ENCODE results near the gene TMEM132D. TPM values are rescaled to one million over a fixed set of nuclear protein-coding genes. Genes with fewer than 3 reads are reported as not detected.

TMEM132D gene
- total RNA-seq, 1 donor from 2014 or later = 16.5 TPM

DNA sequence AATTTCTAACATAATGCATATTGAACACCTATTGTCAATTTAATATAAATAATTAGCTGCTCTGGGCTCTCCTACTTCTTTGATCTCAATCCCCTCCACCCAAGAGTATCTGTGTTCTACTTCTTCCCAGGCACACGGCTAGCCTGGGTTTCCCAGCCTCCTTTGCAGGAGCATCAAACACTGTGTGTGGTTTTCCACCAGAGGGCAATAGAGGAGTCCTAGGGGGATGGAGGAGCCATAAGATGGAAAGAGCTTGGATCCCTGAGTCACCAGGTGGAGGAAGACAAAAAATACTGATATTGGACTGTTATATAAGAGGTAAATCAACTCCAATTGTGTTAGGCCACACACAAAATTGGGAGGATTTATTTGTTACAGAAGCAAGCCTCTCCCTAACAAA lies 716.9 kb downstream of the TMEM132D start:
- no peak for DNase-seq
- Mint-ChIP-seq H3K4me1 (ENCODE audit: low read depth, unreplicated experiment) (peaks cover 12% of the 10 kb centered on the region), H3K9me3 (ENCODE audit: unreplicated experiment) (peaks cover 24% of the 10 kb centered on the region), H3K27me3 (ENCODE audit: unreplicated experiment) (peaks cover 15% of the 10 kb centered on the region), H3K36me3 (ENCODE audit: unreplicated experiment) (peaks cover 4% of the 10 kb centered on the region), H3K27ac (ENCODE audit: unreplicated experiment) (no peak overlapping the region), H3K4me3 (ENCODE audit: unreplicated experiment) (no peak overlapping the region)
- TF ChIP-seq, protein P1, sequence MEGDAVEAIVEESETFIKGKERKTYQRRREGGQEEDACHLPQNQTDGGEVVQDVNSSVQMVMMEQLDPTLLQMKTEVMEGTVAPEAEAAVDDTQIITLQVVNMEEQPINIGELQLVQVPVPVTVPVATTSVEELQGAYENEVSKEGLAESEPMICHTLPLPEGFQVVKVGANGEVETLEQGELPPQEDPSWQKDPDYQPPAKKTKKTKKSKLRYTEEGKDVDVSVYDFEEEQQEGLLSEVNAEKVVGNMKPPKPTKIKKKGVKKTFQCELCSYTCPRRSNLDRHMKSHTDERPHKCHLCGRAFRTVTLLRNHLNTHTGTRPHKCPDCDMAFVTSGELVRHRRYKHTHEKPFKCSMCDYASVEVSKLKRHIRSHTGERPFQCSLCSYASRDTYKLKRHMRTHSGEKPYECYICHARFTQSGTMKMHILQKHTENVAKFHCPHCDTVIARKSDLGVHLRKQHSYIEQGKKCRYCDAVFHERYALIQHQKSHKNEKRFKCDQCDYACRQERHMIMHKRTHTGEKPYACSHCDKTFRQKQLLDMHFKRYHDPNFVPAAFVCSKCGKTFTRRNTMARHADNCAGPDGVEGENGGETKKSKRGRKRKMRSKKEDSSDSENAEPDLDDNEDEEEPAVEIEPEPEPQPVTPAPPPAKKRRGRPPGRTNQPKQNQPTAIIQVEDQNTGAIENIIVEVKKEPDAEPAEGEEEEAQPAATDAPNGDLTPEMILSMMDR (IDR thresholded peaks at IDR 0.05; ENCODE audit: partially characterized antibody, unreplicated experiment) = no peak

DNA sequence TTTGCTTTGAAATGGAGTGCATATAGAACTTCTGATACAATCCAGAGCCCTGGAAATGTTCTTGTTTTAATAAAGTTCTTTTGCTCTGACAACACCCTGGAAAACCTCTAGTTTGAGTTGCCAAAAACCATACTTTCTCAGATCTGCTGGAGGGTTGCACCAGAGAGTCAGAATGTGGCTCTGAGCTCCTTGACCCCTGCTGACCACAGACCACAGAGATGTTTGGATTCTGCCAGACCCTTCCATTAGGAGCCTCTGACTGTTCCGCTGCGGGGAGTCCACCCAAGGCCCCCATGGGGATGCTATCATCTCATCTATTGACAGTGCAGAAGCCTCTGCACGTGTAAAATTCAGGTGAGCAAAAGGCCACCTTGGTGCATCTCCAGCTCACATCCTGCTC lies 718.0 kb downstream of the TMEM132D start:
- no peak for DNase-seq
- H3K4me3 Mint-ChIP-seq (ENCODE audit: unreplicated experiment) = no peak overlapping the region
- H3K4me1 Mint-ChIP-seq (ENCODE audit: low read depth, unreplicated experiment) = peaks cover 12% of the 10 kb centered on the region
- peaks cover 15% of the 10 kb centered on the region for H3K27me3 Mint-ChIP-seq (ENCODE audit: unreplicated experiment)
- H3K9me3 Mint-ChIP-seq (ENCODE audit: unreplicated experiment) = peaks cover 22% of the 10 kb centered on the region
- H3K27ac Mint-ChIP-seq (ENCODE audit: unreplicated experiment) = no peak overlapping the region
- H3K36me3 Mint-ChIP-seq (ENCODE audit: unreplicated experiment) = peaks cover 4% of the 10 kb centered on the region
- TF ChIP-seq, protein P1 (IDR thresholded peaks at IDR 0.05; ENCODE audit: partially characterized antibody, unreplicated experiment) = no peak

DNA sequence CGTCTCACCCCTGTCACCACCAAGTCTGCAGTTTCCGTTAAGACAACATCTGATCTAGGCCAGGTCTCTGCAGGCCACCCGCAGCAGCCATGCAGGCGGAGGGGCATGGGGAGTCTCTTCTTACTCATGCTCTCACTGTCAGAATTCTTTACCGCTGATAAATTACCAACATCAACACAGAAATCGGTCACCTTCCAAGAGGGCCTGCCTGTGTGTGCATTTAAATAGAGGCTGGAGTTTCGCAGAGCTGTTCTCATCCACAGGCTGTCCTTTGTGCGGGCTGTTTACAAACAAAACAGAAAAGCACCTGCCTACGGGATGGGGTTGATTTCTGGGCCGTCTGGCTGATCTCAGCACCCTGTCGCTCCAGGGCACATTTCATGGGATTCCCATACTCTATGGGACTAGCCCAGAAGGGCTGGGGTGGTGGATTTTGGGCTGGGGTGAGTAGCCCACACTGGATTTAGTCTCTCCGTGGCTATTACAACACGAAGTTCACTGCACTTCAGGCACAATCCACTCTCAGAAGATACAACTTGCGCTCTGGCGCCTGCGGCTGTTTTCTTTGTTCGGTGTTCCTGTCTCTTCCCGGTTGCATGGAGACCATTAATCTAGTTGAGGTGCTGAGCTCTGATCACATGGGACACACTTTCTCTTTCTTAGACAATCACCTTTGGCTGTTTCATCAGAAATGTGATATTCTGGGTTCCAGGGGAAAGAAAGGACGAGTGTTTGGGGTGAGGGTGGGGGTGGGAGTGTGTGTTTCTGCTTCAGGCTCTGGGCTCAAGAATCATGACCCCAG lies 719.5 kb downstream of the TMEM132D start:
- H3K27ac Mint-ChIP-seq (ENCODE audit: unreplicated experiment) = no peak overlapping the region

DNA sequence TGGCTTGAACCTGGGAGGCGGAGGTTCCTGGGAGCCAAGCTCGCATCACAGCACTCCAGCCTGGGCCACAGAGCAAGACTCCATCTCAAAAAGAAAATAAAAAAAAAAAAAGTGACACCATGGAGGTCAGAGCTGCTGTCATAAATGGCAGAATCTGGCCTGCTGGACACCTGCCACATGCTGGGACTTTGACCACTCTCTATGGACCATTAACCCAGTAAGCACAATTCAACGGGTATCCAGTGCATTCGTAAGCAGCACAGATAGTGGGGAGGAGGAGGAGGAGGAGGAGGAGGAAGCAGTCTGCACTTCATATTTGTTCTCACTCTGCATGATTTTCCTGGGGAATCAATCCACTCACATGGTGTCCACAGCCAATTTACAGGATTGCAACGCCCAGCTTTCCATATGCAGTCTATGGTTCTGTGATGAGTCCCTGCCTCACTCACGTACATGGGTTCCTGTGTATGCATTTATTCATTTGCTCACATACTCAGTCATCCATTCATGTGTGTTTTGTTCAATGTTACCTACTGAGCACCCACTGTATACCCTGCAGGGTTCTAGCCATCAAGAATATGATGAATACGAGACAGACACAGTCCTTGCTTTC lies 723.8 kb downstream of the TMEM132D start:
- H3K4me3 Mint-ChIP-seq (ENCODE audit: unreplicated experiment) = no peak overlapping the region
- H3K9me3 Mint-ChIP-seq (ENCODE audit: unreplicated experiment) = peaks cover 5% of the 10 kb centered on the region
- H3K4me1 Mint-ChIP-seq (ENCODE audit: low read depth, unreplicated experiment) = no peaks in the 10 kb centered on the region
- H3K27me3 Mint-ChIP-seq (ENCODE audit: unreplicated experiment) = peaks cover 5% of the 10 kb centered on the region
- TF ChIP-seq, protein P1 (IDR thresholded peaks at IDR 0.05; ENCODE audit: partially characterized antibody, unreplicated experiment) = no peak
- peaks cover 5% of the 10 kb centered on the region for H3K36me3 Mint-ChIP-seq (ENCODE audit: unreplicated experiment)
- no peak overlapping the region for H3K27ac Mint-ChIP-seq (ENCODE audit: unreplicated experiment)
- DNase-seq = no peak

More for the DNA sequence above, 719.5 kb downstream of the TMEM132D start:
- no peak for DNase-seq
- Mint-ChIP-seq H3K27me3 (ENCODE audit: unreplicated experiment) (peaks cover 10% of the 10 kb centered on the region), H3K36me3 (ENCODE audit: unreplicated experiment) (peaks cover 4% of the 10 kb centered on the region), H3K4me3 (ENCODE audit: unreplicated experiment) (no peak overlapping the region), H3K4me1 (ENCODE audit: low read depth, unreplicated experiment) (peaks cover 7% of the 10 kb centered on the region), H3K9me3 (ENCODE audit: unreplicated experiment) (peaks cover 17% of the 10 kb centered on the region)
- TF ChIP-seq, protein P1 (IDR thresholded peaks at IDR 0.05; ENCODE audit: partially characterized antibody, unreplicated experiment) = no peak

DNA sequence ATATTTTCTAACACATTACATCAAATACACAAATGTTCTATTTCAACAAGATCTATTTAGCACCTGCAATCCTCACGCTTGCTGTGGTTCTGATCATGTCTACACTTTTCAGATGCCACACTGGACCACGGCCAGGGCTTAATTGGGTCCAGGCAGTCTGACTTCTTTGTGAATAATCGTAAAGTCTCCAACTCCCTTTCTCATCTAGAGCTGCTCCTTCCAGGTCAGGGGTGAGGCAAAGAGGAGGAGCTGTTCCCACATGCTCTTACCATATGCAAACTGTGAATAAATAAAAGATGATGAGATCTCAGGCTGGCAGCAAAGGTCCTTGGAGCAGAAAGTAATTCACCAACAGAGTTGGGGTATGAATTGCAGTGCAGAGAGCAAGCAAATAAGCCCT lies 733.9 kb downstream of the TMEM132D start:
- H3K27me3 Mint-ChIP-seq (ENCODE audit: unreplicated experiment) = no peaks in the 10 kb centered on the region
- DNase-seq = no peak
- H3K4me1 Mint-ChIP-seq (ENCODE audit: low read depth, unreplicated experiment) = no peaks in the 10 kb centered on the region
- H3K4me3 Mint-ChIP-seq (ENCODE audit: unreplicated experiment) = no peak overlapping the region
- H3K36me3 Mint-ChIP-seq (ENCODE audit: unreplicated experiment) = no peaks in the 10 kb centered on the region
- TF ChIP-seq, protein P1 (IDR thresholded peaks at IDR 0.05; ENCODE audit: partially characterized antibody, unreplicated experiment) = no peak
- H3K27ac Mint-ChIP-seq (ENCODE audit: unreplicated experiment) = no peak overlapping the region
- peaks cover 11% of the 10 kb centered on the region for H3K9me3 Mint-ChIP-seq (ENCODE audit: unreplicated experiment)
